Stimulated activated naive CD8-positive, alpha-beta T cell treated with anti-CD3 and anti-CD28 coated beads, Interleukin-15, Interleukin-2, amounts not matched to agents 100 ng/mL and 50 ng/mL, for 24 hours (primary cell): ENCODE data around the gene ANKRD44.

Source experiments
- H3K27ac Mint-ChIP-seq: one replicate; pipeline ENCODE4 v1.8.0; 2021; ENCODE audit warnings: mild to moderate bottlenecking, mixed read lengths
- H3K27me3 Mint-ChIP-seq: one replicate; pipeline ENCODE4 v1.8.0; 2021; ENCODE audit warnings: mixed read lengths
- H3K36me3 Mint-ChIP-seq: one replicate; pipeline ENCODE4 v1.8.0; 2021; ENCODE audit warnings: low read depth, mixed read lengths
- H3K4me1 Mint-ChIP-seq: one replicate; pipeline ENCODE4 v1.8.0; 2021; ENCODE audit warnings: low read depth, mixed read lengths
- H3K4me3 Mint-ChIP-seq: one replicate; pipeline ENCODE4 v1.8.0; 2021; ENCODE audit warnings: mild to moderate bottlenecking, mixed read lengths
- H3K9me3 Mint-ChIP-seq: one replicate; pipeline ENCODE4 v1.8.0; 2021; ENCODE audit warnings: mixed read lengths

Gene ANKRD44

DNA sequence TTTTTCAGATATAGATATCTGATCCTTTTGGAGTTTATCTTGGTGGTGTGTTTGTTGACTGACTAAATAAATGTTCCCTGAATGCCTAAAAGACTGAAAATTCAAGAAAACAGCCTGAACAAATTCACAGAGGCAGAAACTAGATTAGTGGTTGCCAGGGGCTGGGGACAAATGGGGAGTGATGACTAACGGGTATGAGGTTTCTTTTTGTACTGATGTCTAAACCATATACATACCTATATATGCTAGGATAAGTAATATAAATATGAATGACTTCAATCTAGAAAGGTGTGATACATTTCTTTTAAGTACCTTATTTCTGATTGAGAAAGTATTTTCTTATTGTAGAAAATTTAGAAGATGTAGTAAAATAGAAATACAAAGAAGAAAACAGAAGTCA is 207.2 kb downstream of the ANKRD44 start:
- H3K9me3 Mint-ChIP-seq = no peaks in the 10 kb centered on the region
- peak overlapping the region; percentile 45 for H3K27ac Mint-ChIP-seq
- H3K4me1 Mint-ChIP-seq = peaks cover 5% of the 10 kb centered on the region
- H3K27me3 Mint-ChIP-seq = no peaks in the 10 kb centered on the region
- H3K36me3 Mint-ChIP-seq = peaks cover 85% of the 10 kb centered on the region
- H3K4me3 Mint-ChIP-seq = no peak overlapping the region

- no peak overlapping the region for H3K27ac Mint-ChIP-seq
- peaks cover 85% of the 10 kb centered on the region for H3K36me3 Mint-ChIP-seq
- H3K4me3 Mint-ChIP-seq = no peak overlapping the region
- no peaks in the 10 kb centered on the region for H3K9me3 Mint-ChIP-seq
- peaks cover 11% of the 10 kb centered on the region for H3K4me1 Mint-ChIP-seq
- no peaks in the 10 kb centered on the region for H3K27me3 Mint-ChIP-seq
Observed at GRCh38 chr2:197102231-197102630, 208.3 kb downstream of the ANKRD44 start.

- Mint-ChIP-seq H3K27me3 (no peaks in the 10 kb centered on the region), H3K27ac (no peak overlapping the region), H3K36me3 (peaks cover 84% of the 10 kb centered on the region), H3K9me3 (no peaks in the 10 kb centered on the region), H3K4me3 (no peak overlapping the region), H3K4me1 (peaks cover 11% of the 10 kb centered on the region)
Observed at GRCh38 chr2:197101519-197101918, 209.1 kb downstream of the ANKRD44 start.

GRCh38 chr2:197097578-197098366 is 212.8 kb downstream of the ANKRD44 start:
- no peaks in the 10 kb centered on the region for H3K27me3 Mint-ChIP-seq
- H3K27ac Mint-ChIP-seq = peak overlapping the region; percentile 38
- H3K4me1 Mint-ChIP-seq = peaks cover 11% of the 10 kb centered on the region
- H3K9me3 Mint-ChIP-seq = no peaks in the 10 kb centered on the region
- H3K36me3 Mint-ChIP-seq = peaks cover 73% of the 10 kb centered on the region
- H3K4me3 Mint-ChIP-seq = no peak overlapping the region

GRCh38 chr2:197096649-197097048 is 213.9 kb downstream of the ANKRD44 start:
- H3K36me3 Mint-ChIP-seq = peaks cover 73% of the 10 kb centered on the region
- H3K9me3 Mint-ChIP-seq = no peaks in the 10 kb centered on the region
- H3K27ac Mint-ChIP-seq = peak overlapping the region; percentile 6
- no peak overlapping the region for H3K4me3 Mint-ChIP-seq
- H3K4me1 Mint-ChIP-seq = peaks cover 6% of the 10 kb centered on the region
- H3K27me3 Mint-ChIP-seq = no peaks in the 10 kb centered on the region

GRCh38 chr2:197092431-197092830 is 218.1 kb downstream of the ANKRD44 start:
- peak overlapping the region; percentile 20 for H3K27ac Mint-ChIP-seq
- H3K4me3 Mint-ChIP-seq = no peak overlapping the region
- no peaks in the 10 kb centered on the region for H3K27me3 Mint-ChIP-seq
- peaks cover 13% of the 10 kb centered on the region for H3K4me1 Mint-ChIP-seq
- H3K36me3 Mint-ChIP-seq = peaks cover 55% of the 10 kb centered on the region
- no peaks in the 10 kb centered on the region for H3K9me3 Mint-ChIP-seq

DNA sequence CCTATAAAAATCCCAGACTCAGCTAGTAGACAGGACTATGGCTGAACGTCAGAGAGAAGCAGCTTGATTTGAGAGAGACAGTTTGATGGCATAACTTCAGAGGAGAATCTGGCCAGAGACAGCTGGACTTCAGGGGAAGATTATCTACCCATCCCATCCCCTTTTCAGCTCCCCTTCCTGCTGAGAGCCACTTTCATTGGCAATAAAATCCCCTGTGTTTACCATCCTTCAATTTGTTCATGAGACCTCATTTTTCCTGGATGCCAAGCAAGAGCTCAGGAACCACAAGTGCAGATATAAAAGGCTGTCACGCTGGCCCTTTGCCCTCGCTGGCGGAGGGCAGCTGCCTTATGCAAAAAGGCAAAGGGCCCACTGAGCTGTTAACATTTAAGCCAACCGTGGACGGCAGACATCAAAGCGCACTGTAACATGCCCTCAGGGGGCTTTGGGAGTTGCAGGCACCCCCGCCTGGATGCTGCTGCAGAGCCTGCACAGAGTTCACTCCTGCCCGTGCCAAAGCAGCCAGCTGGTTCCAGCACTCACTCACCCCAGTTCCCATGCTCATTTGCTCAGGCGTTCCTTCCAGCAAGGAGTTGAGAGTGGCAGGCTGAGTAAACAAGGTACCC is 219.7 kb downstream of the ANKRD44 start:
- no peaks in the 10 kb centered on the region for H3K9me3 Mint-ChIP-seq
- H3K36me3 Mint-ChIP-seq = peaks cover 61% of the 10 kb centered on the region
- no peaks in the 10 kb centered on the region for H3K27me3 Mint-ChIP-seq
- H3K4me3 Mint-ChIP-seq = no peak overlapping the region
- H3K27ac Mint-ChIP-seq = no peak overlapping the region
- H3K4me1 Mint-ChIP-seq = peaks cover 16% of the 10 kb centered on the region

GRCh38 chr2:197089655-197090054 is 220.9 kb downstream of the ANKRD44 start:
- no peaks in the 10 kb centered on the region for H3K27me3 Mint-ChIP-seq
- no peaks in the 10 kb centered on the region for H3K9me3 Mint-ChIP-seq
- peaks cover 16% of the 10 kb centered on the region for H3K4me1 Mint-ChIP-seq
- no peak overlapping the region for H3K4me3 Mint-ChIP-seq
- H3K36me3 Mint-ChIP-seq = peaks cover 56% of the 10 kb centered on the region
- peak overlapping the region; percentile 29 for H3K27ac Mint-ChIP-seq

- H3K4me1 Mint-ChIP-seq = peaks cover 16% of the 10 kb centered on the region
- H3K36me3 Mint-ChIP-seq = peaks cover 58% of the 10 kb centered on the region
- H3K27ac Mint-ChIP-seq = peak overlapping the region; percentile 51
- H3K27me3 Mint-ChIP-seq = no peaks in the 10 kb centered on the region
- H3K4me3 Mint-ChIP-seq = no peak overlapping the region
- H3K9me3 Mint-ChIP-seq = no peaks in the 10 kb centered on the region
Observed at GRCh38 chr2:197088694-197089093, 221.9 kb downstream of the ANKRD44 start.

DNA sequence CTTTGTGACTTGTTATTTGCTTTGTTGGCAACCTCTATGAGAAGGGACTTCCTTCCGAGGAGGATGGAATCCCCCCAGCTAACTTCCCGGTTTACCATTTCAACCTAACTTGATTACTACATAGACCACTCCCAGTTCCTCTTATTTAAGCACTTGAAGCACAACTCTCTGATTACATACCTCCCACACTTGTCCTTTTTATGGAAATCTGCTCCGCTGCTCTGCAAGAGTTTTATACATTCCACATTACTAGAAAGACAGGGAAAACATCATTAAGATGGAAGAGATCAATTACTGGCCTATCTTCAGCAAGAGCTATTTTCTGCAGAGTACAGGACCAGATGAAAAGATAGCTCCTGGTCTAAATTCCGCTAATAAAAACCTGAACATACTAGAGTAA is 224.1 kb downstream of the ANKRD44 start:
- no peak overlapping the region for H3K4me3 Mint-ChIP-seq
- no peaks in the 10 kb centered on the region for H3K9me3 Mint-ChIP-seq
- peak overlapping the region; percentile 32 for H3K27ac Mint-ChIP-seq
- no peaks in the 10 kb centered on the region for H3K27me3 Mint-ChIP-seq
- H3K4me1 Mint-ChIP-seq = peaks cover 16% of the 10 kb centered on the region
- H3K36me3 Mint-ChIP-seq = peaks cover 62% of the 10 kb centered on the region

GRCh38 chr2:197085665-197086064 is 224.9 kb downstream of the ANKRD44 start:
- H3K27me3 Mint-ChIP-seq = no peaks in the 10 kb centered on the region
- H3K4me3 Mint-ChIP-seq = no peak overlapping the region
- H3K9me3 Mint-ChIP-seq = no peaks in the 10 kb centered on the region
- peaks cover 16% of the 10 kb centered on the region for H3K4me1 Mint-ChIP-seq
- H3K36me3 Mint-ChIP-seq = peaks cover 70% of the 10 kb centered on the region
- H3K27ac Mint-ChIP-seq = peak overlapping the region; percentile 42

GRCh38 chr2:197081294-197081693 is 229.3 kb downstream of the ANKRD44 start:
- H3K27me3 Mint-ChIP-seq = no peaks in the 10 kb centered on the region
- H3K4me1 Mint-ChIP-seq = peaks cover 3% of the 10 kb centered on the region
- H3K27ac Mint-ChIP-seq = peak overlapping the region; percentile 7
- peaks cover 7% of the 10 kb centered on the region for H3K9me3 Mint-ChIP-seq
- H3K36me3 Mint-ChIP-seq = peaks cover 82% of the 10 kb centered on the region
- H3K4me3 Mint-ChIP-seq = no peak overlapping the region

DNA sequence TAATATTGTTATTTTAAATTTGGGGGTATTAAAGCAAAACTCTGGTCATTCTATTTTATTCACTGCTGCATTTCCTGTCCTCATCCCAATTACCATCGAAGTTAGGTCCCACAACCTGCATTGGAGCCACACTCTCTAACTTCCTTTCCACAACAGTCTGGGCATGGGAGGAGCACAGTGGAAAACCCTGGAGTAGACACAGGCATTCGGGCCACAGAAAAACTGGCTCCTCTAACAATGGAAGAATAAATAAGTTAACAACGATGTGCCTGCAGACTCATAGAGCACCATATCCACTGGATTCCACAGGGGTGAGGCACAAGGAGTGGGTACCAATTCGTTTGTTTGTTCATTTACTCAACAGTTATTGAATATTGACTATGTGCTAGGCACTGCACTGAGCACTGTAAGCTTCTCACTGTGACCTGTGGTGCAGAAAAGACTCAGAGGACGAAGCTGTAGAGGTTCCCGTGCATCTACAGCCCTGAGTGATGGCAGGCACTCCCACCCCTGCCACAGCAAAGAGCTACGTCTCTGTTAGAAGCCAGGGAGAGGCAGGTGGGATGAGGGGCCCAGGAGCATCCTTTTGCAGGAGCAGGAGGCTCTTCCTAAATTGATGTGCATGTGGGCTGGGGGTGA is 229.9 kb downstream of the ANKRD44 start:
- Mint-ChIP-seq H3K4me1 (peaks cover 3% of the 10 kb centered on the region), H3K36me3 (peaks cover 84% of the 10 kb centered on the region), H3K4me3 (no peak overlapping the region), H3K27ac (peak overlapping the region; percentile 7), H3K27me3 (no peaks in the 10 kb centered on the region), H3K9me3 (peaks cover 7% of the 10 kb centered on the region)

GRCh38 chr2:197079832-197080555 is 230.6 kb downstream of the ANKRD44 start:
- Mint-ChIP-seq H3K4me1 (peaks cover 3% of the 10 kb centered on the region), H3K27ac (no peak overlapping the region), H3K9me3 (peaks cover 7% of the 10 kb centered on the region)

DNA sequence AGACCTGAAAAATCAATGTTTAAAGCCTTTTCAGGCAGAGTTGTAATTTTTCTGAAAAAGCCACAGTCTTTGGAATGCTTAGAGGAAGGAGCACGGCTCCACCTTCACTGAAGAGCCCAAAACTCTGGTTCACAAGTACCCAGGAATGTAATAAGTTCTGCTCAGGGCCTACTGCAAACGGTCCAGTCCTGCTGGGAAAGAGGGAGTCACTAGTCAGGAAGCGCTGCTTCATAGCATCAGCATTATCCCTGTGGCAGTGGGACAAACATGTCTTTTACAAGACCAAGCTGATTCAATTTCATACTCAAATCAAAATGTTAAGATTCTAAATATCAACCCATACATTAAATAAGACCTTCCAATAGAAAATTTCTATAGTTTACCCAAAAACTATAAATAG is 231.2 kb downstream of the ANKRD44 start:
- Mint-ChIP-seq H3K36me3 (peaks cover 88% of the 10 kb centered on the region), H3K9me3 (peaks cover 7% of the 10 kb centered on the region), H3K4me1 (peaks cover 3% of the 10 kb centered on the region), H3K4me3 (no peak overlapping the region), H3K27ac (no peak overlapping the region), H3K27me3 (no peaks in the 10 kb centered on the region)

More at GRCh38 chr2:197079832-197080555, 230.6 kb downstream of the ANKRD44 start:
- Mint-ChIP-seq H3K27me3 (no peaks in the 10 kb centered on the region), H3K36me3 (peaks cover 82% of the 10 kb centered on the region), H3K4me3 (no peak overlapping the region)
